ENCODE results near the gene CTRB1.
"Not testable (repeated sequence)": the region's sequence is repeated elsewhere in the genome, so short reads cannot be mapped to it uniquely, and the experiment has no call there.

Gene CTRB1

GRCh38 chr16:75206749-75207451 lies 11.9 kb upstream of the CTRB1 start, which contains the start of gene CTRB2:
Gene CTRB2, minus strand, starts transcription at chr16:75207161. Its CDS starts 20 bp downstream, at chr16:75207141.
- TF ChIP-seq CTCF (IDR thresholded peaks at IDR 0.05) (no peak), ZFX (IDR thresholded peaks at IDR 0.05; ENCODE audit: borderline replicate concordance) (no peak)
- no peak within 1 kb of the TSS for H3K27ac ChIP-seq

- no peak overlapping the region for H3K27ac ChIP-seq
- no peak for TF ChIP-seq ZFX (IDR thresholded peaks at IDR 0.05; ENCODE audit: borderline replicate concordance)
- no peak for TF ChIP-seq CTCF (IDR thresholded peaks at IDR 0.05)
Observed at GRCh38 chr16:75207831-75208230, 11.0 kb upstream of the CTRB1 start.

GRCh38 chr16:75208242-75208825 lies 10.5 kb upstream of the CTRB1 start:
- H3K27ac ChIP-seq = no peak overlapping the region
- no peak for TF ChIP-seq CTCF (IDR thresholded peaks at IDR 0.05)

GRCh38 chr16:75208861-75209505 lies 9.8 kb upstream of the CTRB1 start:
- no peak for TF ChIP-seq CTCF (IDR thresholded peaks at IDR 0.05)
- TF ChIP-seq ZFX (IDR thresholded peaks at IDR 0.05; ENCODE audit: borderline replicate concordance) = no peak
- no peak overlapping the region for H3K27ac ChIP-seq

- not testable (repeated sequence) for H3K27ac ChIP-seq
Observed at GRCh38 chr16:75209514-75209913, 9.3 kb upstream of the CTRB1 start.

- no peak for TF ChIP-seq ZFX (IDR thresholded peaks at IDR 0.05; ENCODE audit: borderline replicate concordance)
- H3K27ac ChIP-seq = no peak overlapping the region
Observed at GRCh38 chr16:75209944-75210343, 8.8 kb upstream of the CTRB1 start.

- H3K27ac ChIP-seq = not testable (repeated sequence)
Observed at GRCh38 chr16:75211286-75211685, 7.5 kb upstream of the CTRB1 start.

- TF ChIP-seq CTCF (IDR thresholded peaks at IDR 0.05) (no peak), ZFX (IDR thresholded peaks at IDR 0.05; ENCODE audit: borderline replicate concordance) (no peak)
- H3K27ac ChIP-seq = no peak overlapping the region
Observed at GRCh38 chr16:75216127-75216526, 2.7 kb upstream of the CTRB1 start.

GRCh38 chr16:75216576-75216975 lies 2.2 kb upstream of the CTRB1 start:
- H3K27ac ChIP-seq = no peak overlapping the region
- TF ChIP-seq CTCF (IDR thresholded peaks at IDR 0.05) (no peak), ZFX (IDR thresholded peaks at IDR 0.05; ENCODE audit: borderline replicate concordance) (no peak)
